Body of pancreas (tissue), 4 donors: ENCODE results near the gene KIAA1217.

ENCODE experiments used
- CTCF ChIP-seq, 7 experiments: fragments of 450-650 bp in 4 of 7; fragments of 200-600 bp in 3 of 7; sonication (generic) in 3 of 7; IDR thresholded peaks; one replicate each; pipeline ENCODE4 v1.5.1; 2016 to 2019; ENCODE audit warnings: antibody characterized with exemption in 7 of 7
- POLR2A ChIP-seq, 3 donors: fragments of 450-650 bp; IDR thresholded peaks; one replicate each; pipeline ENCODE4 v1.6.1; 2016; ENCODE audit warnings: antibody characterized with exemption in 3 of 3, mild to moderate bottlenecking in 2 of 3

- TF ChIP-seq CTCF (IDR thresholded peaks at IDR 0.05) = no peak
- TF ChIP-seq POLR2A (IDR thresholded peaks at IDR 0.05) = no peak
Measured at GRCh38 chr10:24408365-24408764, 199.4 kb downstream of the KIAA1217 start.
